HCT116 (cell line): ENCODE data around the gene DHRS9. TPM values are rescaled to one million over a fixed set of nuclear protein-coding genes. Genes with fewer than 3 reads are reported as not detected.

Source experiments
- ATAC-seq: fragments of 200-7000 bp; cut with Tn5 transposase; 2 replicates; pipeline ENCODE4 v1.9.1; 2020; ENCODE audit warnings: mild to moderate bottlenecking, moderate library complexity
- BruUV-seq: library from RNA; stranded (reverse); fragments of 400-500 nt; replicated peaks from 2 replicates; lab custom pipeline; 2021; lab: Mats Ljungman, UMichigan
- CTCF ChIA-PET: fragments of 300-600 bp; sonication (Branson Sonifier 250); formaldehyde crosslinking; loops from one replicate; lab custom pipeline; 2021; ENCODE audit warnings: antibody characterized with exemption; lab: Charles Lee
- POLR2A ChIA-PET: fragments of 300-600, 350-600 bp; sonication (Branson Sonifier 250); formaldehyde crosslinking; loops from one replicate; lab custom pipeline; 2021; ENCODE audit warnings: antibody characterized with exemption; lab: Charles Lee
- RAD21 ChIA-PET, 2 experiments: fragments of 300-600 bp; sonication (Branson Sonifier 250); formaldehyde crosslinking; loops; one replicate each; lab custom pipeline; 2023; ENCODE audit warnings: low total read pairs in 2 of 2; ENCODE audit not compliant: uncharacterized antibody in 2 of 2, unreplicated experiment in 2 of 2, low non-redundant PET in 1 of 2; lab: Charles Lee
- DNase-seq: peaks from one replicate; pipeline ENCODE4 v3.0.0-alpha.2; 2010; ENCODE audit warnings: low read depth, low spot score
- H2AFZ ChIP-seq: fragments of 200-600 bp; shearing (Covaris generic), sonication (generic); 2 replicates; pipeline ENCODE4 v1.6.1; 2017; ENCODE audit warnings: low read depth, mixed run types, mixed read lengths, antibody characterized with exemption, low read length; ENCODE audit not compliant: poor library complexity, severe bottlenecking
- H3K27ac ChIP-seq: 2 replicates; pipeline ENCODE4 v1.5.1; 2012; ENCODE audit warnings: low read depth, low read length
- H3K27me3 ChIP-seq: fragments of 200-600 bp; sonication (generic); 2 replicates; pipeline ENCODE4 v1.6.1; 2016; ENCODE audit warnings: mixed run types, low read length, mixed read lengths; ENCODE audit not compliant: insufficient read depth
- H3K36me3 ChIP-seq, 2 experiments: fragments of 200-500 bp in 1 of 2; fragments of 200-600 bp in 1 of 2; sonication (Bioruptor generic) in 1 of 2; sonication (generic) in 1 of 2; 2 replicates each; pipeline versions ENCODE4 v1.5.1 to v1.6.1; 2014 to 2016; ENCODE audit warnings: low read length in 2 of 2, inconsistent platforms in 1 of 2, mixed read lengths in 1 of 2, mixed run types in 1 of 2; ENCODE audit not compliant: insufficient read depth in 2 of 2, control insufficient read depth in 1 of 2
- H3K4me1 ChIP-seq, 2 experiments: fragments of 200-600 bp in 1 of 2; sonication (generic) in 1 of 2; 2 replicates each; pipeline versions ENCODE4 v1.5.1 to v1.6.1; 2012 to 2017; ENCODE audit warnings: low read length in 2 of 2, inconsistent platforms in 1 of 2, mild to moderate bottlenecking in 1 of 2, mixed read lengths in 1 of 2, mixed run types in 1 of 2, moderate library complexity in 1 of 2; ENCODE audit not compliant: insufficient read depth in 2 of 2, control insufficient read depth in 1 of 2
- H3K4me2 ChIP-seq: fragments of 200-600 bp; sonication (generic); 2 replicates; pipeline ENCODE4 v1.6.1; 2017; ENCODE audit warnings: mixed run types, low read length, mixed read lengths
- H3K4me3 ChIP-seq, 2 experiments: fragments of 200-600 bp in 1 of 2; sonication (generic) in 1 of 2; replicated peaks in 1 of 2; 2 replicates each; pipeline ENCODE4 v1.5.1; 2011 to 2016; ENCODE audit warnings: low read length in 2 of 2, control low read depth in 1 of 2, low read depth in 1 of 2, mild to moderate bottlenecking in 1 of 2, mixed read lengths in 1 of 2, mixed run types in 1 of 2
- H3K79me2 ChIP-seq: fragments of 200-600 bp; sonication (generic); 2 replicates; pipeline ENCODE4 v1.6.1; 2017; ENCODE audit warnings: mild to moderate bottlenecking, mixed run types, low read length, moderate library complexity, mixed read lengths; ENCODE audit not compliant: insufficient read depth
- H3K9ac ChIP-seq: fragments of 200-600 bp; sonication (generic); 2 replicates; pipeline ENCODE4 v1.6.1; 2016; ENCODE audit warnings: low read length, mixed read lengths
- H3K9me2 ChIP-seq: fragments of 200-600 bp; sonication (generic), shearing (Covaris generic); 2 replicates; pipeline ENCODE4 v1.6.1; 2017; ENCODE audit warnings: mixed run types, mild to moderate bottlenecking, moderate library complexity; ENCODE audit not compliant: insufficient read depth
- H3K9me3 ChIP-seq, 2 experiments: fragments of 200-500 bp in 1 of 2; fragments of 200-600 bp in 1 of 2; sonication (Bioruptor generic) in 1 of 2; sonication (generic) in 1 of 2; 2 replicates each; pipeline ENCODE4 v1.6.1; 2014 to 2017; ENCODE audit warnings: low read length in 2 of 2, mixed read lengths in 2 of 2, inconsistent platforms in 1 of 2, low read depth in 1 of 2, mild to moderate bottlenecking in 1 of 2, mixed run types in 1 of 2, moderate library complexity in 1 of 2; ENCODE audit not compliant: control insufficient read depth in 1 of 2, insufficient read depth in 1 of 2
- H4K20me1 ChIP-seq: fragments of 200-600 bp; sonication (generic), shearing (Covaris generic); 2 replicates; pipeline ENCODE4 v1.6.1; 2017; ENCODE audit warnings: mixed run types, mild to moderate bottlenecking, moderate library complexity; ENCODE audit not compliant: insufficient read depth
- EZH2 ChIP-seq: fragments of 200-600 bp; sonication (generic); IDR thresholded peaks from 2 replicates; pipeline ENCODE4 v1.6.1; 2017; ENCODE audit warnings: antibody characterized with exemption, mixed run types
- EZH2phosphoT487 ChIP-seq: fragments of 200-600 bp; IDR thresholded peaks from 2 replicates; pipeline ENCODE4 v1.6.1; 2018; ENCODE audit warnings: antibody characterized with exemption, borderline replicate concordance
- FOSL1 ChIP-seq: IDR thresholded peaks from 2 replicates; pipeline ENCODE4 v1.6.1; 2012; ENCODE audit warnings: low read depth
- JUND ChIP-seq: IDR thresholded peaks from 2 replicates; pipeline ENCODE4 v1.6.1; 2012
- POLR2A ChIP-seq: IDR thresholded peaks from 2 replicates; pipeline ENCODE4 v1.7.0; 2011; ENCODE audit warnings: borderline replicate concordance; ENCODE audit not compliant: insufficient read depth, insufficient read length; ENCODE audit errors: extremely low read depth
- RAD21 ChIP-seq: IDR thresholded peaks from 2 replicates; pipeline ENCODE4 v1.6.1; 2012; ENCODE audit warnings: low read depth, mild to moderate bottlenecking
- SIN3A ChIP-seq: IDR thresholded peaks from 2 replicates; pipeline ENCODE4 v1.6.1; 2012; ENCODE audit warnings: low read depth
- SP1 ChIP-seq: IDR thresholded peaks from 2 replicates; pipeline ENCODE4 v1.6.1; 2012; ENCODE audit warnings: low read depth
- SRF ChIP-seq: IDR thresholded peaks from 2 replicates; pipeline ENCODE4 v1.6.1; 2012; ENCODE audit warnings: low read depth
- TCF7L2 ChIP-seq: IDR thresholded peaks from 2 replicates; pipeline ENCODE4 v1.7.0; 2011; ENCODE audit warnings: borderline replicate concordance, inconsistent platforms; ENCODE audit not compliant: insufficient read depth, insufficient read length; ENCODE audit errors: extremely low read depth
- YY1 ChIP-seq: IDR thresholded peaks from 2 replicates; pipeline ENCODE4 v1.6.1; 2011; ENCODE audit warnings: low read length, low read depth, moderate library complexity, mild to moderate bottlenecking; ENCODE audit not compliant: insufficient replicate concordance; ENCODE audit errors: extremely low read depth
- intact Hi-C: fragments of 100-400 bp; cut with micrococcal nuclease; formaldehyde crosslinking; loops from 2 replicates; pipeline ENCODE4 v1.10.0; 2022
- total RNA-seq: library from RNA; stranded (reverse); gene quantifications from one replicate; pipeline ENCODE4 v1.2.1, GENCODE V29; 2021; ENCODE audit not compliant: unreplicated experiment
- TF ChIP-seq, protein P1 (sequence below): IDR thresholded peaks from 2 replicates; pipeline ENCODE4 v1.6.1; 2012; ENCODE audit warnings: low read depth
- TF ChIP-seq, protein P2 (sequence below): IDR thresholded peaks from 2 replicates; pipeline ENCODE4 v1.6.1; 2012

Gene DHRS9
- total RNA-seq, 1 experiment from 2014 or later, result 0.15 TPM

DNA sequence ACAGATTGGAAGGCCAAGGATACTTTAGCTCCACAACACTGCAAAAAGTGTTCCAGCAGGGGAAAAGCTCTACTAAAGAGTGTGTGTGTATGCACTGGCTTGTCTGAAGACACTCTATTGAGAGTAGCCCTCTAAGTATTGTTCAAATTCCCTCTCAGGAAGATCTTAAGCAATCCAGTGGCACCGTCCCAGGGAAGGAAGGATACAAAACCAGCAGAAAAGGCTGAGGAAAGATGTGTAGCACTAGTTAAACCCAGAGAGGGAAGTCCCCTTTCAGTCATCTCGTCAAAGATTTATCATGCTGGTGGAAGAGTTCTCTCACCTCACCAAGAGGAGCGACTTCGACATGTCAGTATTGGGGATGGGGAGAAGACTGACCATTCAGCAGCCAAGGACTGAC, 50.5 kb downstream of the DHRS9 start:
- intact Hi-C loops, result loop anchor here (10.0 kb wide), 1 partner anchor 655 kb away; no protein-coding TSS in a partner anchor
- Histone ChIP-seq H3K9ac (no peak overlapping the region), H4K20me1 (no peaks in the 10 kb centered on the region), H3K36me3 (no peaks in the 10 kb centered on the region), H3K27ac (no peak overlapping the region), H3K4me3 (no peak overlapping the region), H2AFZ (no peak overlapping the region), H3K9me2 (no peaks in the 10 kb centered on the region), H3K9me3 (no peaks in the 10 kb centered on the region), H3K4me2 (no peak overlapping the region), H3K4me1 (no peaks in the 10 kb centered on the region), H3K79me2 (no peaks in the 10 kb centered on the region), H3K27me3 (peaks cover 12% of the 10 kb centered on the region; the same call in 1 of the 2 replicates)
- TF ChIP-seq SIN3A, result no peak
- TF ChIP-seq FOSL1, result no peak
- TF ChIP-seq, protein P1, sequence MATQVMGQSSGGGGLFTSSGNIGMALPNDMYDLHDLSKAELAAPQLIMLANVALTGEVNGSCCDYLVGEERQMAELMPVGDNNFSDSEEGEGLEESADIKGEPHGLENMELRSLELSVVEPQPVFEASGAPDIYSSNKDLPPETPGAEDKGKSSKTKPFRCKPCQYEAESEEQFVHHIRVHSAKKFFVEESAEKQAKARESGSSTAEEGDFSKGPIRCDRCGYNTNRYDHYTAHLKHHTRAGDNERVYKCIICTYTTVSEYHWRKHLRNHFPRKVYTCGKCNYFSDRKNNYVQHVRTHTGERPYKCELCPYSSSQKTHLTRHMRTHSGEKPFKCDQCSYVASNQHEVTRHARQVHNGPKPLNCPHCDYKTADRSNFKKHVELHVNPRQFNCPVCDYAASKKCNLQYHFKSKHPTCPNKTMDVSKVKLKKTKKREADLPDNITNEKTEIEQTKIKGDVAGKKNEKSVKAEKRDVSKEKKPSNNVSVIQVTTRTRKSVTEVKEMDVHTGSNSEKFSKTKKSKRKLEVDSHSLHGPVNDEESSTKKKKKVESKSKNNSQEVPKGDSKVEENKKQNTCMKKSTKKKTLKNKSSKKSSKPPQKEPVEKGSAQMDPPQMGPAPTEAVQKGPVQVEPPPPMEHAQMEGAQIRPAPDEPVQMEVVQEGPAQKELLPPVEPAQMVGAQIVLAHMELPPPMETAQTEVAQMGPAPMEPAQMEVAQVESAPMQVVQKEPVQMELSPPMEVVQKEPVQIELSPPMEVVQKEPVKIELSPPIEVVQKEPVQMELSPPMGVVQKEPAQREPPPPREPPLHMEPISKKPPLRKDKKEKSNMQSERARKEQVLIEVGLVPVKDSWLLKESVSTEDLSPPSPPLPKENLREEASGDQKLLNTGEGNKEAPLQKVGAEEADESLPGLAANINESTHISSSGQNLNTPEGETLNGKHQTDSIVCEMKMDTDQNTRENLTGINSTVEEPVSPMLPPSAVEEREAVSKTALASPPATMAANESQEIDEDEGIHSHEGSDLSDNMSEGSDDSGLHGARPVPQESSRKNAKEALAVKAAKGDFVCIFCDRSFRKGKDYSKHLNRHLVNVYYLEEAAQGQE, result no peak
- TF ChIP-seq TCF7L2, result no peak
- no peak for TF ChIP-seq EZH2phosphoT487
- TF ChIP-seq RAD21, result no peak
- TF ChIP-seq, protein P2, sequence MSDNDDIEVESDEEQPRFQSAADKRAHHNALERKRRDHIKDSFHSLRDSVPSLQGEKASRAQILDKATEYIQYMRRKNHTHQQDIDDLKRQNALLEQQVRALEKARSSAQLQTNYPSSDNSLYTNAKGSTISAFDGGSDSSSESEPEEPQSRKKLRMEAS, result no peak
- TF ChIP-seq SRF, result no peak
- no peak for TF ChIP-seq YY1
- TF ChIP-seq POLR2A, result no peak
- TF ChIP-seq EZH2, result no peak
- no peak for TF ChIP-seq SP1
- no peak for TF ChIP-seq JUND
- CTCF ChIA-PET, result no interaction called here
- DNase-seq (no peak), ATAC-seq (no peak)
- POLR2A ChIA-PET, result no interaction called here
- RAD21 ChIA-PET, result no interaction called here
- BruUV-seq, result no TSS peak
